ENCODE data around the gene PRKCB. TPM values are rescaled to one million over a fixed set of nuclear protein-coding genes. Genes with fewer than 3 reads are reported as not detected.

Gene PRKCB
- total RNA-seq, 1 donor from 2014 or later, result 24.1 TPM

DNA sequence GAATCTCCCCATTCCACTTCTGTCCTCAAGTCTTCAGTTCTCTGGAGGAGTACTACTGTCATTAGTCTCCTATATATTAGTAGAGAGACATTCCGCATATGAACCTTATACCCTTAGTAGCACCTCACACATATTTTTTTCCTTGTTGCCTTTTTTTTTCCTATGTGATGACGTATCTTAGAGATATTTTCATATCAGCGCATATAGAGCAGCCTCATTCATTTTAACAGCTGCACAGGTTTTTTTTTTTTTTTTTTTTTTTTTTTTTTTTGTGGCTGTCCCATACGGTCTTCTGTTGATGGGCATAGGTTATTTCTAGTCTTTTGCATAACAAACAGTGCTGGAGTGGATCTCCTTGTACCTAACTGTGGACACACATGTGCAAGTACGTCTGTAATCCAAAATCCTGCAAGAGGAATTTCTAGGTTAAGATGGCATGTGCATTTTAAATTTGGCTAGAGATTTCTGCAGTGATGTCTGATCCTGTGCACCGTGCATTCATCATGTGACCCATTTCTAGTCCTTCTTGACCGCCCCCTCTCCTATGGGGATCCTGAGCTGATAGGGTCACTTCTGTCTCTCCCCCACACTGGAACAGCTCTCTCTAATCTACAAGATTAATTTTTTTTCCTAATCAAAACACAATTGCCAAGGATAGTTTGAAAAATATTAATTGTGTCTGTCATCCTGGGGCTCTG lies 64.8 kb downstream of the PRKCB start:
- DNase-seq (no peak), ATAC-seq (no peak)
- H3K36me3 ChIP-seq, result no peaks in the 10 kb centered on the region
- peaks cover 3% of the 10 kb centered on the region for H3K4me1 ChIP-seq
- TF ChIP-seq, protein P1, sequence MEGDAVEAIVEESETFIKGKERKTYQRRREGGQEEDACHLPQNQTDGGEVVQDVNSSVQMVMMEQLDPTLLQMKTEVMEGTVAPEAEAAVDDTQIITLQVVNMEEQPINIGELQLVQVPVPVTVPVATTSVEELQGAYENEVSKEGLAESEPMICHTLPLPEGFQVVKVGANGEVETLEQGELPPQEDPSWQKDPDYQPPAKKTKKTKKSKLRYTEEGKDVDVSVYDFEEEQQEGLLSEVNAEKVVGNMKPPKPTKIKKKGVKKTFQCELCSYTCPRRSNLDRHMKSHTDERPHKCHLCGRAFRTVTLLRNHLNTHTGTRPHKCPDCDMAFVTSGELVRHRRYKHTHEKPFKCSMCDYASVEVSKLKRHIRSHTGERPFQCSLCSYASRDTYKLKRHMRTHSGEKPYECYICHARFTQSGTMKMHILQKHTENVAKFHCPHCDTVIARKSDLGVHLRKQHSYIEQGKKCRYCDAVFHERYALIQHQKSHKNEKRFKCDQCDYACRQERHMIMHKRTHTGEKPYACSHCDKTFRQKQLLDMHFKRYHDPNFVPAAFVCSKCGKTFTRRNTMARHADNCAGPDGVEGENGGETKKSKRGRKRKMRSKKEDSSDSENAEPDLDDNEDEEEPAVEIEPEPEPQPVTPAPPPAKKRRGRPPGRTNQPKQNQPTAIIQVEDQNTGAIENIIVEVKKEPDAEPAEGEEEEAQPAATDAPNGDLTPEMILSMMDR (IDR thresholded peaks at IDR 0.05), result no peak
- H3K27me3 ChIP-seq (ENCODE audit: low read depth), result no peaks in the 10 kb centered on the region
- H3K9me3 ChIP-seq, result no peaks in the 10 kb centered on the region
- no peak overlapping the region for H3K4me3 ChIP-seq
- intact Hi-C loops (cut with DNase I), result no loop called here
- H3K27ac ChIP-seq, result no peak overlapping the region

DNA sequence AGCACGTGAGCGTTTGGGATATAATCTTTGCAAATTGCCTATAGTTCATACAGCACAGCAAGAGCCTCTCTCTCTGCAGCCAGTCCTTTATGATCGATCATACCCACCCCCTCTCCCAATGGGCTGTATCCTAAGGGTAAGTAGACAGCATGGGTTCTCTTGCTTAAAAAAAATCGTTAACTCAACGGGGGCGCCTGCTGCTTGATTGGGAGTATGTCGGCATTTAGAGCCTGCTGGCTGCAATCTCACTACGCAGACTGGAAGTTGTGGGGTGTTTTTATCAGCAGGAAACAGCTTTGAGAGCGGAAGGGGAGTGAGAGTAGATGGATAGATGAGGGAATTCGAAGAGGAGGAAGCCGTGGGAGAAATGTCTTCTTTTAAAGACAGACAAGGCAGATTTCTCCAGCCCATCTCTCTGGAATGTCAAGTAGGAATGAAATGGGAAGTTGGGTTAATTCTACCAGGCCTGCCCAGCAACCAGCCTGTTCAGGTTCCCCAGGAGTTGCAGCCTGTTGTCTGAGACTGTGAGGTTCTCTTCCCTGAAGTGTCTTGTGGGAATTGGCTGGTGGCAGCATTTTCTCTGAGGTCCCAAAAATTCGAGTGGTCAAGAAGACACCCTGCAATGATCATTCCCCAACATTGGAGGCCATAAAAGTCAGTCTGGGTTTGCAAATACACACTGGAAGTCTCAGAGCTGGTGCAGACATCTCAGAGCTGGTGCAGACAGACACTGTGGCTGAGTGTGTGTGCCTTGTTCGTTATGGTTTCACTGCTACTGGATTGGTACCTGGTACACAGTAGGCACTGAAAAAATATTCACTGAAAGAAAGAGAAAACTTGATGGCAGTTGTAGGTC lies 65.6 kb downstream of the PRKCB start:
- intact Hi-C loops (cut with DNase I), result no loop called here
- H3K9me3 ChIP-seq, result no peaks in the 10 kb centered on the region
- ATAC-seq (no peak), DNase-seq (no peak)
- no peaks in the 10 kb centered on the region for H3K27me3 ChIP-seq (ENCODE audit: low read depth)
- peaks cover 3% of the 10 kb centered on the region for H3K4me1 ChIP-seq
- H3K27ac ChIP-seq, result no peak overlapping the region
- H3K36me3 ChIP-seq, result no peaks in the 10 kb centered on the region
- TF ChIP-seq, protein P1 (IDR thresholded peaks at IDR 0.05), result no peak
- H3K4me3 ChIP-seq, result no peak overlapping the region

DNA sequence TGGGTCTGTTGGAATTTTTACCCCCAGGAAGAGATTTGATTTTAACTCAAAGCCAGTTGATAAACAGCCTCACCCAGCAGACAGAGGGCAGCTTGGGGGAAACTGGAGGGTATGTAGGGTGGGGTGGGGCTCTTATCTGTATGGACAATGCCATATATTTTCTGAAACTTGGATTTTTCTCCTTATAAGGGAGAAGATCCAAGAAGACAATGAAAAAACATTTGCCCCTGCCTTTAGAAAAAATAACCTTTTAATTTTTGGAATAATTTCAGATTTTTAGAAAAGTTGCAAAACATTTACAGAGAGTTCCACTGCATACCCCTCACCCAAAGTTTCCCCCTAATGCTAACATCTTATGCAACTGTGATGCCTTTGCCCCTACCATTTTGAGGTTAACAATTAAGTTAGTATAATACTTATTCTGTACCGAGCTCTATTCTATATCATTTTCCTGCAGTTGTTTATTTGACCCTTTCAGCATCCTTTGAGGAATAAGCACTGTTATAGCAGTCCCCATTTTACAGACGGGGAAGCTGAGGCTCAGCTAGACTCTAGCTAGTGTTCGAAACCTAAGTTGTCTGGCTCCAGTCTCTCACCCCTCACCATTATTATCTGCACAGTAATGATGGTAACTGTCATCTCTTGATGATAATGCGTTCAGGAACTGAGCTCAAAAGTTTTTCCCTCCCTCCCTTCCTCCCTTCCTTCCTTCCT lies 66.4 kb downstream of the PRKCB start:
- no peaks in the 10 kb centered on the region for H3K27me3 ChIP-seq (ENCODE audit: low read depth)
- intact Hi-C loops (cut with DNase I), result no loop called here
- H3K36me3 ChIP-seq, result no peaks in the 10 kb centered on the region
- peaks cover 3% of the 10 kb centered on the region for H3K4me1 ChIP-seq
- DNase-seq (no peak), ATAC-seq (no peak)
- H3K27ac ChIP-seq, result no peak overlapping the region
- TF ChIP-seq, protein P1 (IDR thresholded peaks at IDR 0.05), result no peak
- no peaks in the 10 kb centered on the region for H3K9me3 ChIP-seq
- H3K4me3 ChIP-seq, result no peak overlapping the region

DNA sequence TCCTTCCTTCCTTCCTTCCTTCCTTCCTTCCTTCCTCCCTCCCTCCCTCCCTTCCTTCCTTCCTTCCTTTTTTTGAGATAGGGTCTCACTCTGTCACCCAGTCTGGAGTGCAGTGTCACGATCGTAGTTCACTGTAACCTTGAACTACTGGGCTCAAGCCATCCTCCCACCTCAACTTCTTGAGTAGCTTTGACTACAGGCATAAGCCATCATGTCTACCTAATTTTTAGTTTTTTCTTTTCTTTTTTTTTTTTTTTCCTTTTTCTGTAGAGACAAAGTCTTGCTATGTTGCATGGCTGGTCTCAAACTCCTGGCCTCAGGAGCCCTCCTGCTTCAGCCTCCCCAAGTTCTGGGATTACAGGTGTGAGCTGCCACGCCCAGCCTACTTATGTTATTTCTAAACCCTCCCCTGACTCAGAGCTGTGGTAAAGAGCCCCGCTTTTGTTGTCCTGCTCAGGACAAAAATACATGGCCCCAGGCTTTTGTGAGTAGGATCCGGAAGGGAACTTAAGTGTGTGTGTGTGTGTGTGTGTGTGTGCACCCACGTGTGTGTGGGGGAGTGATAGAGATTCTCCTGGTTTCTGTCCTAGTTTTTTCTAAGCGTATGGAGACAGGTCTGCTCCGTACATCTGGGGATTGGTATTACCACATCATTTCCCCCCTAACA lies 67.1 kb downstream of the PRKCB start:
- Histone ChIP-seq H3K27me3 (ENCODE audit: low read depth) (no peaks in the 10 kb centered on the region), H3K4me1 (peaks cover 3% of the 10 kb centered on the region), H3K9me3 (no peaks in the 10 kb centered on the region), H3K4me3 (no peak overlapping the region), H3K36me3 (no peaks in the 10 kb centered on the region), H3K27ac (no peak overlapping the region)
- TF ChIP-seq, protein P1 (IDR thresholded peaks at IDR 0.05), result no peak
- ATAC-seq (no peak), DNase-seq (no peak)
- intact Hi-C loops (cut with DNase I), result no loop called here

DNA sequence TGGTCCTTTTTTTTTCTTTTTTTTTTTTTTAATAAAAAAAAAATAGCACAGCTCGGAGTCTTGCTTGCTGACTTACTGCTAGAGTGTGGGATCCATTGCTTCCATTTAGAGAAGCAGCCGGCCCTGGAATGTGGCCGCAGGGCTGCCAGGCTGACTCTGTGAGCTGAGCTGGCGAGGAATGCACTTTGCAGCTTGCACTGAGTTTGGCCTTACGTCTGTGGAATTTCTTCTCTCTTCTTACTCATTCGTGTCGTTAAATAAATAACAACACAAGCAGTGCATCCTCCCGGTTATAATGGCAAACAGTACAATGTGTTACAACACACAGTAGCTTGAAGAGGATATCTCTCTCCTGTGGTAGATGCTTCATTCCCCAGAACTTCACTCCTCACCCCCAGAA lies 69.2 kb downstream of the PRKCB start:
- Histone ChIP-seq H3K36me3 (no peaks in the 10 kb centered on the region), H3K27me3 (ENCODE audit: low read depth) (no peaks in the 10 kb centered on the region), H3K9me3 (no peaks in the 10 kb centered on the region), H3K27ac (no peak overlapping the region), H3K4me1 (peaks cover 3% of the 10 kb centered on the region), H3K4me3 (no peak overlapping the region)
- peak; percentile 72 to 80 for ATAC-seq
- intact Hi-C loops (cut with DNase I), result no loop called here
- DNase-seq, result peak; percentile 50
- TF ChIP-seq, protein P1 (IDR thresholded peaks at IDR 0.05), result no peak
